ENCODE measurements around the gene PDCD6IP.
"Not testable (repeated sequence)": the region's sequence is repeated elsewhere in the genome, so short reads cannot be mapped to it uniquely, and the experiment has no call there.

The PDCD6IP gene, protein sequence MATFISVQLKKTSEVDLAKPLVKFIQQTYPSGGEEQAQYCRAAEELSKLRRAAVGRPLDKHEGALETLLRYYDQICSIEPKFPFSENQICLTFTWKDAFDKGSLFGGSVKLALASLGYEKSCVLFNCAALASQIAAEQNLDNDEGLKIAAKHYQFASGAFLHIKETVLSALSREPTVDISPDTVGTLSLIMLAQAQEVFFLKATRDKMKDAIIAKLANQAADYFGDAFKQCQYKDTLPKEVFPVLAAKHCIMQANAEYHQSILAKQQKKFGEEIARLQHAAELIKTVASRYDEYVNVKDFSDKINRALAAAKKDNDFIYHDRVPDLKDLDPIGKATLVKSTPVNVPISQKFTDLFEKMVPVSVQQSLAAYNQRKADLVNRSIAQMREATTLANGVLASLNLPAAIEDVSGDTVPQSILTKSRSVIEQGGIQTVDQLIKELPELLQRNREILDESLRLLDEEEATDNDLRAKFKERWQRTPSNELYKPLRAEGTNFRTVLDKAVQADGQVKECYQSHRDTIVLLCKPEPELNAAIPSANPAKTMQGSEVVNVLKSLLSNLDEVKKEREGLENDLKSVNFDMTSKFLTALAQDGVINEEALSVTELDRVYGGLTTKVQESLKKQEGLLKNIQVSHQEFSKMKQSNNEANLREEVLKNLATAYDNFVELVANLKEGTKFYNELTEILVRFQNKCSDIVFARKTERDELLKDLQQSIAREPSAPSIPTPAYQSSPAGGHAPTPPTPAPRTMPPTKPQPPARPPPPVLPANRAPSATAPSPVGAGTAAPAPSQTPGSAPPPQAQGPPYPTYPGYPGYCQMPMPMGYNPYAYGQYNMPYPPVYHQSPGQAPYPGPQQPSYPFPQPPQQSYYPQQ

GRCh38 chr3:33798418-33799201, at the start of gene PDCD6IP:
Gene PDCD6IP, plus strand, starts transcription at chr3:33798630. Its CDS starts 99 bp downstream, at chr3:33798729.
- DNase-seq, result peak; percentile 94 to 96 (median 95)

DNA sequence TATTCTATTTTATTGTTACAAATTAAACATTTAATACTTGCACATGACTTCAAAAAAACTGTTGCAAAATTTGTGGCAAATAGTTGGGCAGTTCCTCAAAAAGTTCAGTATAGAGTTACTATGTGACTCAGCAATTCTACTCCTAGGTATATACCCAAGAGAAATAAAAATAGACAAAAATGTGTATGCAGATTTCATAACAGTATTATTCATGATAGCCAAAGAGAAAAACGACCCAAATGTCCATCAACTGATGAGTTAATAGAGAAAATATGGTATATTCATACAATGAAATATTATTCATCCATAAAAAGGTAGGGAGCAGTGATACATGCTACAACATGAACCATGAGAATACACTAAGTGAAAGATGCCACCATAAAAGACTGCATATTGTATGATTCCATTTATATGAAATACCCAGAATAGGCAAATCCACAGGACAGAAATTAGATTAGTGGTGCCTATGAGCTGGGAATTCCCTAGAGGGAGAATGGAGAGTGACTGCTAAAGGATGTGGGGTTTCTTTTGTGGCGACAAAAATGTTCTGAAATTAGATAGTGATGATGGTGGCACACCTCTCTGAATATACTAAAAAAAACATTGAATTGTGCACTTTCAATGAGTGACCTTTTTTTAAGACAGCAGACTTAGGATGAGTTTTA, 48.8 kb upstream of the PDCD6IP start:
- DNase-seq, result peak; percentile 29 to 71 (median 64)

- peak in 2 of 3 donors; percentile 15 to 25 for DNase-seq
These were observed 48.2 kb upstream of the PDCD6IP start for GRCh38 chr3:33750211-33750548.

GRCh38 chr3:33751336-33751735, 47.1 kb upstream of the PDCD6IP start:
- DNase-seq, result no peak

DNA sequence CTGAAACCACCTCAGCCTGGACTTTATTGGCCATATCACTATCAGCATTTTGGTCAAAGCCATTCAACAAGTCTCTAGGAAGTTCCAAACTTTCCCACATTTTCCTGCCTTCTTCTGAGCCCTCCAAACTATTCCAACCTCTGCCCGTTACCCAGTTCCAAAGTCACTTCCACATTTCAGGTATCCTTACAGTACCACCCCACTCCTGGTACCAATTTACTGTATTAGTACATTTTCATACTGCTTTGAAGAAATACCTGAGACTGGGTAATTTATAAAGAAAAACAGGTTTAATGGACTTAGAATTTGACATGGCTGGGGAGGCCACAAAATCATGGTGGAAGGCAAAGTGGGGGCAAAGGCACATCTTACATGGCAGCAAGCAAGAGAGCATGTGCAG, 44.0 kb upstream of the PDCD6IP start:
- DNase-seq, result not testable (repeated sequence)

DNA sequence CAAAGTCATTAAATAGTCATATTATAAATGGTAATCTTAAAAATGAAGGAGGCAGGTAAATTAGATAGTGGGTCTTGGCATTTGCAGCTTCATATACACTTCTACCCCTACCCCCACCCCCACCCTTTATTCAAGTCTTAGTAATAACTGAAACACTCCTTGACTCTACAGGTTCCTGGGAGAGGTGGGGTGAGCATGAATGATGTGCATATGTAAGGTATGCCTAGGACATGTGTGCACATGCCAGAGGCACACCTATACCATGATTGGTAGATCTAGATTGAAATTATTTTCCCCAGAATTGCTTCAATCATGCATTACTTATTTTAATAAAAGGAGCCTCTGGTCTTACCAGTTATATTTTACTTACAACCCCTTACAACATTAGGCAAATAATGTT, 40.1 kb upstream of the PDCD6IP start:
- DNase-seq, result no peak

- no peak for DNase-seq
These were observed 39.6 kb upstream of the PDCD6IP start for GRCh38 chr3:33758864-33759263.

DNA sequence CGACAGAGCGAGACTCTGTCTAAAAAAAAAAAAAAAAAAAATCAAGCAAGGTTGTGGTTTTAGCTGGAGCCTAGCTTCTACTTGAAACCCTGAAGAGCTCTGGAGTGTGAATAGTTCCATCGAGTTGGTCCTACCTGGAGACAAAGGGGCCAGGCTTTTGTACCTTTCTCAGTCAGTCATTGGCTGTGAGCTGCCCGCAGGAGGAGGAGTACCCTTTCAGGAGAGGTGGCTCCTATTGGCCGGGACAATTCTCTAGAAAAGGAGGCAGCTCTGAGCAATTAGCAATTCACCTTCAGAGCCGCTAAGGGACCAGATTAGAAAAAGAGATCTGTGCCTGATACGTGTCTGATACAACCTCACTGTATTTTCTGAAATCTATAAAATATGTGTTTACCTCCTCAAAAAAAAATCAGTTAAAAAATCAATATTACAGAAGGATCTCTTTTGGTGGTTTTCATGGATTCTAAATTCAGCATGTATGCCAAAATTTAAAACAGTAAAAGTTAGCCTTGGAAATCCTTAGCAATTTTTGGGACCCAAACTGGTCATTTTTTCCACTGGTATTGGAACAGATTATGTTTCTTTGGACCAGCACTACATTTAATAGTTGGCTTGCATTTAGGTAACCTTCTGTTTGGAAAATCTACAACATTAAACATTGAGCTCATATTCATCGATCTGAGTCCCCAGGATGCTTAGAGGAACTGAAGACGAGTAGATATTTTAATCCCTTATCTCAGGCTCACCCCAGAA, 29.7 kb upstream of the PDCD6IP start:
- DNase-seq, result no peak

DNA sequence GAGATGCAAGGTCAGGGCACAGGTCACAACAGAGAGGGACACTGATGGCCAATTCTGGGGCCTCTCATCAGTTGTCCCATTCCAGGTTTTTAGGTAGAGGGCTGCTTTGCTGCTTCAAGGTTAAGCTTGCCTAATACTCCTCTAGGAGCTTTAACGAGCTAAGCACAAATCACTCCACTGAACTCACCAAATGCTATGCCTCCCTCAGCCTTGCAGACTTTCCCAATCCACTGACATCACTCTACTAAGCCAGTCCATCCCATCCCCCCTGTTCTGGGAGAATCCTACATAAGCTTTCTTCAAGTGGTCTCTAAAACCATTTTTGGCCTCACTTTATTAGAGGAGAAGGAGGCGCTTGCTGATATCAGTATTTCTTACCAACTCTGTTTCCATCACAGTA, 24.8 kb upstream of the PDCD6IP start:
- no peak for DNase-seq

DNA sequence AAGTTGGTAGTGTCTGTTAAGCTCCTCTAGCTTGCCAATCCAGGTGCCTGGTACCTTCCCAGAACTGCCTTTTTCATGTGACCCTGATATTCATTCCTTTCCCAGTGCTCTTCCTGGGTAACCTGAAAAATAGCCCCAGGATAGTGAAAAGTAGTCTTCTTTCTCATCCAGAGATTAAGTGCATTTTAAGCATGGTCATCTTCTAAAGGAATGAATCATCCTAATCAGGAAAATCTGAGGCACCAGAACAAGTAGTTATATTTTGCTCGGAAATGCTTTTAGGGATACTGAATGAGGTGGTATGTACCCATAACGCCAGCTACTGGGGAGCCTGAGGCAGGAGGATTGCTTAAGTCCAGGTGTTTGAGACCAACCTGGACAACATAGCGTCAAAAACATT, 23.1 kb upstream of the PDCD6IP start:
- DNase-seq, result no peak

DNA sequence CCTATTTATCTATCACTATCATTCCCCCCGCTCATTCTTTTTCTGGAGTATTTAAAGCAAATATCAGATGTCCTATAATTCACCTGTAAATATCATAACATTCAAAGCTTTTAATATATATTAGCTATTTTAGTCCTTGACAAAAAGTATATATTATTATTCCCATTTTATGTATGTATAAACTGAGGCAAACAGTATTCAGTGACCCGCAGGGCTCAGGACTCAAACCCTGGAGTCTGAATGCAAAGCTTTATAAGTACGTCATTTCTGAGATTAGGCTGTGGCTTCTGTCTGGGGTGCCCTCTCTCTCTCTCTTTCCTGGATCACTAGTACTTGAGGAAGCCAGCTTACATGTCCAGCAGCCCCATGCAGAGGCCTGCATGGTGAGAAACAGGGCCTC, 20.4 kb upstream of the PDCD6IP start:
- no peak for DNase-seq

GRCh38 chr3:33779751-33780150, 18.7 kb upstream of the PDCD6IP start:
- DNase-seq, result no peak

DNA sequence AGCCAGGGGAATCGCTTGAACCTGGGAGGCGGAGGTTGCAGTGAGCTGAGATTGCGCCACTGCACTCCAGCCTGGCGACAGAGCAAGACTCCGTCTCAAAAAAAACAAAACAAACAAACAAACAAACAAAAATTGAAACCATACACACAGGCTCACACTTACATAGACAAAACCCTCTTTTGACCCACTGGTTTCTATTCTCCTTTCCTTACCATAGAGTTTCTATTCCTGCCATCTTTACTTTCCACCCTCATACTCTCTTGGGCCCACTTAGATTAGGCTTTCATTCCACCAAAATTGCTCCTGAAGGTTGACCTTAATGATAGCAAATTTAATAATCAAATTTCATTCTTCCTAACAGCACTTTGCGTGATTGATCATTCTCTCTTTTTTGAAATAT, 17.0 kb upstream of the PDCD6IP start:
- DNase-seq, result not testable (repeated sequence)

DNA sequence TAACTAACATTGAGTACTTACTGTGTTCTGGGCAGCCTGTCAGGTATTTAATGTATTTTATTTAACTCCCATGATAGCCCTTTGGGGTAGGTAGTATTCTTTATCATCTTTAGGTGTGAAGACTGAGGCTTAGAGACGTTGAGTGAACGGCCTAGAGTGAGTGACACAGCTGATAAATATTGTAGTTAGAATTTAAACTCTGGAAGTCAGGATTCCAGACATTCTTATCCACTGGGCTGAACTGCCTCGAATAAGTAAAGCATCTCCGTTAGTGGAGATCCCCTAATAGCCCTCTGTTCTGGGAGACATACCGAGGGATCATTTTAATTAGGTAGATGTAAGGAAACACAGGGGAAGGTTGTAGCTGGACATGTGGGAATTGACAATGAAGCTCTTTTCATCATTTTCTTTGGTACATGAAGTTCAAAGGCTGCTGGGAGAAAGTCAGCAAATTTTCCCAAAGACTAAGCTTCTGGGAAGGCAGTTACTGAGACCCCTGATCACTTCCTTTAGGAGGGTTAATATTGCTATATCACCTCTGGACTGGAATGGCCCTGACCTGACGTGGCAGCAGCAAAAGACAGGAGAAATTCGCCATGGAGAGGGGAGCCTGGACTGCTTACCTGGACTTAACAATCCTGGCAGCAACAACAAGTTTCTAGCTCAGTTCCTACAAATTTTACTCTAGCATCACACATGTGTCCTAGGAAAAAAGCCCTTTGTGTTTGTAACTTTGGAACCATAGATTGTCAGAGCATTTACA, 11.7 kb upstream of the PDCD6IP start:
- no peak for DNase-seq

DNA sequence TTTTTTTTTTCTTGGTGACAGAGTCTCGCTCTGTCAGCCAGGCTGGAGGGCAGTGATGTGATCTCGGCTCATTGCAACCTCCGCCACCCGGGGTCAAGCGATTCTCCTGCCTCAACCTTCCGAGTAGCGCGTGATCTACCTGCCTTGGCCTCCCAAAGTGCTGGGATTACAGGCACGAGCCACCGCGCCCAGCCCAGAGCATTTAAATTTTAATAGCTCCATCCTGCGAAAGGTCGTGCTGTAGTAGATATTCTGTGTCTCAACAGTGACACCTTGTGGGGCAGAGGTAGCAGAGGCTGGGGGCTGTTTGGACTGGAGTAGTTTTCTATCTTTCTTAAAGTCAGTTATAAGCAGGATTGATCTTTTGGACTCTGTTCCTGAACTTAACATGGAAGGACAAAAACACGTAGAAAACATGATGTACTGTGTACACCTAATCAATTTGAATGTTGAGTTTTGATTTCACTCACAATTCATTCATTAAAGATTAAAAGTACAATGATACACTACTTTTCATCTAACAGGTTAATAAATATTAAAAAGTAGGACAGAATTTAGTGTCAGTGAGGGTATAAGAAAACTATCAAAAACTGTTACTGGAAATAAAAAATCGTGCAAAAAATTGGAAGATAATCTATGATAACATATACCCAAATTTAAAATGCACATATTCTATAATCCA, 11.0 kb upstream of the PDCD6IP start:
- peak; percentile 76 to 81 (median 77) for DNase-seq

DNA sequence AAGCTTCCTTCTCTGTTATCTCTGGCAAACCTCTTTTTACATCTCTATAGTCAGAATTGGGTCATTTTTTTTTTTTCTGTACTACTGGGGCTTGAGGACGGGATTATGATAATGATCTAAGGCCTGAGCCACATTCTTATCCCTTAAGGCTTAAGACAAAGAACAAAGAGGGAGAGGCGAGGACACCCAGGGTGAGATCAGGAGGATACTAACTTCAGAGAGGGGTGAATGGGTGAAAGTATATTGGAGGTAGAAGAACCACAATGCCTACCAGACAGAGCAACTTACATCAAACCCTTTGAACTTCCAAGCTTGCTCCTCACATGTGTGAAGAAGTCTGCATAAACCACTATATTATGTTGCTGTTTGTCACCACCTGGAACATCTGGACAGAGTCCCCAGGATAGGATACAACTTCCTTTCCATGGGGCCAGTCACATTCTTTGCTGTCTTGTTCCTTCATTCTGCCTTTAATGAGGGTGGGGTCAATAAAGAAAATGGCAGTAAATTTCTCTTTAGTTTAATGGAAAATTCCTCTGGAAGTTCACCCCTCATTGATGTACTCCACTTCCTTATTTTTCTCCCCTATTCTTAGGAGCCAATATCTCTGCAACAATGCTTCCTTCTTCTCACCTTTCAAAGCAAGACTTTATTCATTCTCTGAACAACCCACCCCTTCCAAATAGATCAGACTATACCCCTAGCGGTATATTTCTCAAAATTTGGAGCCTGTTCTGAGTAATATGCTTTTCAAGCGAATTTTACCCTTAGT, 9.1 kb upstream of the PDCD6IP start:
- DNase-seq, result no peak

GRCh38 chr3:33790091-33790490, 8.3 kb upstream of the PDCD6IP start:
- DNase-seq, result no peak

DNA sequence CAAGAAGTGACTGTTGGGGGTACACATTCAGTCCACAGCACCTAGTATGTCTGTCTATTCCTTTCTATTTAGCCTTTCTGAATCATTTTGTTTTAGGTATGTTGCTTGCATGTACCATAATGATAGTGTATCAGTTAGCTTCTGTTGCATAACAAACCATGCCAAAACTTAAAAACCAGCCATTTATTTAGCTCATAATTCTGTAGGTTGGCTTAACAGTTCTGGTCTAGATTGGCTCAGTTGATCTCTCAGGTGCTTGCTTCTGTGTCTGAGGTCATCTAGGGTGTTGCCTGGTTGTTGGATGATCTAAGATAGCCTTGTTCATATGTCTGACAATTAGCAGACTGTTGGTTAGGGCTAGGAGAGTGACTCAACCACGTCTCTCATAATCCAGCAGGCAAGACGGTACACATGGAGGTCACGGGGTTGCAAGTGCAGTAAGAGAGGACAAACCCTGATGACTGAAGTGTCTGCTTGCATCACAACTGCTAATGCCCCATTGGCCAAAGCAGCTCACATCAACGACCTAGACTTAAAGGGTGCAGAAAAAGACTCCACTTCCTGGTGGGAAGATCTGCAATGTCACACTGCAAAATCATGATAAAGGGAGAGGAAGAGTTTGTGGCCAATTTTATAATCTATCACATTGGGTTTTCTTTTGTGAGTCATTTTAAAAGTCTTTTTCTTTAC, 6.8 kb upstream of the PDCD6IP start:
- peak; percentile 93 to 98 (median 96) for DNase-seq
